Stomach (tissue), 4 donors: Measurements from ENCODE around the gene BCL2.

Experiments used
- POLR2A ChIP-seq, 4 donors: fragments of 450-650 bp; IDR thresholded peaks; one replicate each; pipeline ENCODE4 v1.6.1; 2016; ENCODE audit warnings: antibody characterized with exemption in 4 of 4, control low read depth in 2 of 4, mild to moderate bottlenecking in 1 of 4, moderate library complexity in 1 of 4
- TF ChIP-seq, protein P1 (sequence below), 7 experiments: fragments of 450-650 bp in 4 of 7; fragments of 200-600 bp in 3 of 7; sonication (generic) in 3 of 7; IDR thresholded peaks; one replicate each; pipeline ENCODE4 v1.5.1; 2016 to 2019; ENCODE audit warnings: antibody characterized with exemption in 7 of 7, control low read depth in 2 of 7, mild to moderate bottlenecking in 1 of 7

DNA sequence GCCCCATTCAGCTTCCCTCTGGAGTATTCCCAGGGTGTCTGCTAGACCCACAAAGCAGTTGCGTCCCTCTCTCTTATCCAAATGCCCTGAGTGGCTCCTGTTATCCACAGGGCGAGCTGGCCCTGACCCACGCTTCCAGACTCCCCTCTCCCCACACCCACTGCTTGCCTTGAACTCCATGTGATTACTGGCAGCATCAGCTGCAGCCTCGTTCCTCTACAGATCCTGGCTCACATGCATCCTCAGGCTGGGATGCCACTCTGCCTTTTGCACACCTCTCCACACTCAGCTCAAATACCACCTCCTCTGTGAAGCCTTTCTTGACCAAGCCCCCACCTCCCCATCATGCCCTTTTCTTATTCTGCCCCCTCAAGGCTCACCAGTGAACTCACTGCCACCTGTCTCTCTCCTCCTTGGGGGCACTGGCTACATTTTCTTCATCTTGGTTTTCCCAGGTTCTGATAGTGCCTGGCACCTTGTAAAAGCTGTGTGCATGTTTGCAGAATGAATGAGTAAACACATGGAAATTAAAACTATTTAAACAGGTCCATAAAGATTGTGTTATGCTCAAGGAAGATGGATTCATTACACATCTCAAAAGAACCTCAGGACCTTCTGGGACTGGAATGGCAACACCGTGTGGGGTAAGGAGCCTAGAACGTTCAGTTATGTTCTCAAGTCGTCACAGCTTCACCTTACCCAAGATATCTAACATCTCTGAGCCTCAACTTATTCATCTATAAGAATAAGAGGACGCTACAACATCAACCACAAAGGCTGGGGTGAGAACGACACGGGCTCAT, 165.0 kb downstream of the BCL2 start:
- TF ChIP-seq, protein P1, sequence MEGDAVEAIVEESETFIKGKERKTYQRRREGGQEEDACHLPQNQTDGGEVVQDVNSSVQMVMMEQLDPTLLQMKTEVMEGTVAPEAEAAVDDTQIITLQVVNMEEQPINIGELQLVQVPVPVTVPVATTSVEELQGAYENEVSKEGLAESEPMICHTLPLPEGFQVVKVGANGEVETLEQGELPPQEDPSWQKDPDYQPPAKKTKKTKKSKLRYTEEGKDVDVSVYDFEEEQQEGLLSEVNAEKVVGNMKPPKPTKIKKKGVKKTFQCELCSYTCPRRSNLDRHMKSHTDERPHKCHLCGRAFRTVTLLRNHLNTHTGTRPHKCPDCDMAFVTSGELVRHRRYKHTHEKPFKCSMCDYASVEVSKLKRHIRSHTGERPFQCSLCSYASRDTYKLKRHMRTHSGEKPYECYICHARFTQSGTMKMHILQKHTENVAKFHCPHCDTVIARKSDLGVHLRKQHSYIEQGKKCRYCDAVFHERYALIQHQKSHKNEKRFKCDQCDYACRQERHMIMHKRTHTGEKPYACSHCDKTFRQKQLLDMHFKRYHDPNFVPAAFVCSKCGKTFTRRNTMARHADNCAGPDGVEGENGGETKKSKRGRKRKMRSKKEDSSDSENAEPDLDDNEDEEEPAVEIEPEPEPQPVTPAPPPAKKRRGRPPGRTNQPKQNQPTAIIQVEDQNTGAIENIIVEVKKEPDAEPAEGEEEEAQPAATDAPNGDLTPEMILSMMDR (IDR thresholded peaks at IDR 0.05): no peak
- no peak for TF ChIP-seq POLR2A (IDR thresholded peaks at IDR 0.05)
